ENCODE data around the gene DISC1. TPM values are rescaled to one million over a fixed set of nuclear protein-coding genes. Genes with fewer than 3 reads are reported as not detected.

The DISC1 gene
- total RNA-seq, 3 donors from 2014 or later = 12.1 to 18.9 (median 12.4) TPM

GRCh38 chr1:231842441-231842840 lies 215.9 kb downstream of the DISC1 start:
- DNase-seq (ENCODE audit: low spot score in 2 of 2) = no peak
- H3K9me3 ChIP-seq = no peaks in the 10 kb centered on the region
- TF ChIP-seq POLR2A (IDR thresholded peaks at IDR 0.05) (no peak), POLR2AphosphoS5 (IDR thresholded peaks at IDR 0.05) (no peak), CTCF (IDR thresholded peaks at IDR 0.05) (no peak)
- no peaks in the 10 kb centered on the region for H3K4me1 ChIP-seq
- H3K36me3 ChIP-seq = no peaks in the 10 kb centered on the region
- no peak overlapping the region for H3K27ac ChIP-seq
- no peaks in the 10 kb centered on the region for H3K27me3 ChIP-seq
- no peak overlapping the region for H3K4me3 ChIP-seq
- intact Hi-C loops (cut with DNase I; ENCODE audit: low total_unique reads) = no loop called here

GRCh38 chr1:231844986-231845502 lies 218.5 kb downstream of the DISC1 start:
- H3K4me3 ChIP-seq = no peak overlapping the region
- peak overlapping the region in 1 of 2 donors; percentile 61 for H3K27ac ChIP-seq
- DNase-seq (ENCODE audit: low spot score in 2 of 2) = no peak

GRCh38 chr1:231847612-231848397 lies 221.2 kb downstream of the DISC1 start:
- Histone ChIP-seq H3K4me3 (no peak overlapping the region), H3K4me1 (peaks cover 0 to 6% of the 10 kb centered on the region in 2 donors), H3K36me3 (no peaks in the 10 kb centered on the region), H3K9me3 (no peaks in the 10 kb centered on the region), H3K27me3 (no peaks in the 10 kb centered on the region), H3K27ac (peak overlapping the region in 1 of 2 donors; percentile 50)
- TF ChIP-seq POLR2A (IDR thresholded peaks at IDR 0.05) (no peak), POLR2AphosphoS5 (IDR thresholded peaks at IDR 0.05) (peak in 1 of 3 donors; percentile 41)
- DNase-seq (ENCODE audit: low spot score in 2 of 2) = peak in 1 of 2 donors; percentile 65
- intact Hi-C loops (cut with DNase I; ENCODE audit: low total_unique reads) = no loop called here

More at GRCh38 chr1:231844986-231845502, 218.5 kb downstream of the DISC1 start:
- H3K36me3 ChIP-seq = no peaks in the 10 kb centered on the region
- TF ChIP-seq CTCF (IDR thresholded peaks at IDR 0.05) (no peak), POLR2AphosphoS5 (IDR thresholded peaks at IDR 0.05) (no peak), POLR2A (IDR thresholded peaks at IDR 0.05) (no peak)
- H3K4me1 ChIP-seq = peaks cover 0 to 6% of the 10 kb centered on the region in 2 donors
- intact Hi-C loops (cut with DNase I; ENCODE audit: low total_unique reads) = no loop called here
- no peaks in the 10 kb centered on the region for H3K27me3 ChIP-seq
- no peaks in the 10 kb centered on the region for H3K9me3 ChIP-seq

- intact Hi-C loops (cut with DNase I; ENCODE audit: low total_unique reads) = no loop called here
- Histone ChIP-seq H3K27me3 (no peaks in the 10 kb centered on the region), H3K4me3 (no peak overlapping the region), H3K27ac (no peak overlapping the region), H3K9me3 (no peaks in the 10 kb centered on the region), H3K4me1 (peaks cover 0 to 6% of the 10 kb centered on the region in 2 donors), H3K36me3 (no peaks in the 10 kb centered on the region)
- no peak for DNase-seq (ENCODE audit: low spot score in 2 of 2)
- no peak for TF ChIP-seq POLR2AphosphoS5 (IDR thresholded peaks at IDR 0.05)
- no peak for TF ChIP-seq CTCF (IDR thresholded peaks at IDR 0.05)
- TF ChIP-seq POLR2A (IDR thresholded peaks at IDR 0.05) = no peak
Observed at GRCh38 chr1:231849981-231850380, 223.4 kb downstream of the DISC1 start.

- no peak overlapping the region for H3K4me3 ChIP-seq
- H3K9me3 ChIP-seq = no peaks in the 10 kb centered on the region
Observed at GRCh38 chr1:231850786-231851185, 224.2 kb downstream of the DISC1 start.

More at GRCh38 chr1:231850786-231851185, 224.2 kb downstream of the DISC1 start:
- no peak for DNase-seq (ENCODE audit: low spot score in 2 of 2)
- Histone ChIP-seq H3K36me3 (no peaks in the 10 kb centered on the region), H3K4me1 (peaks cover 0 to 6% of the 10 kb centered on the region in 2 donors), H3K27me3 (no peaks in the 10 kb centered on the region), H3K27ac (no peak overlapping the region)
- TF ChIP-seq CTCF (IDR thresholded peaks at IDR 0.05) (no peak), POLR2AphosphoS5 (IDR thresholded peaks at IDR 0.05) (no peak)
- intact Hi-C loops (cut with DNase I; ENCODE audit: low total_unique reads) = no loop called here
